HG03135 (cell line): Measurements from ENCODE around the gene LYAR.

Source experiments
- ATAC-seq: cut with Tn5 transposase; IDR thresholded peaks from one replicate; pipeline ENCODE4 v1.9.1; 2021; ENCODE audit warnings: mild to moderate bottlenecking, moderate library complexity; ENCODE audit not compliant: unreplicated experiment

The LYAR gene, protein sequence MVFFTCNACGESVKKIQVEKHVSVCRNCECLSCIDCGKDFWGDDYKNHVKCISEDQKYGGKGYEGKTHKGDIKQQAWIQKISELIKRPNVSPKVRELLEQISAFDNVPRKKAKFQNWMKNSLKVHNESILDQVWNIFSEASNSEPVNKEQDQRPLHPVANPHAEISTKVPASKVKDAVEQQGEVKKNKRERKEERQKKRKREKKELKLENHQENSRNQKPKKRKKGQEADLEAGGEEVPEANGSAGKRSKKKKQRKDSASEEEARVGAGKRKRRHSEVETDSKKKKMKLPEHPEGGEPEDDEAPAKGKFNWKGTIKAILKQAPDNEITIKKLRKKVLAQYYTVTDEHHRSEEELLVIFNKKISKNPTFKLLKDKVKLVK

DNA sequence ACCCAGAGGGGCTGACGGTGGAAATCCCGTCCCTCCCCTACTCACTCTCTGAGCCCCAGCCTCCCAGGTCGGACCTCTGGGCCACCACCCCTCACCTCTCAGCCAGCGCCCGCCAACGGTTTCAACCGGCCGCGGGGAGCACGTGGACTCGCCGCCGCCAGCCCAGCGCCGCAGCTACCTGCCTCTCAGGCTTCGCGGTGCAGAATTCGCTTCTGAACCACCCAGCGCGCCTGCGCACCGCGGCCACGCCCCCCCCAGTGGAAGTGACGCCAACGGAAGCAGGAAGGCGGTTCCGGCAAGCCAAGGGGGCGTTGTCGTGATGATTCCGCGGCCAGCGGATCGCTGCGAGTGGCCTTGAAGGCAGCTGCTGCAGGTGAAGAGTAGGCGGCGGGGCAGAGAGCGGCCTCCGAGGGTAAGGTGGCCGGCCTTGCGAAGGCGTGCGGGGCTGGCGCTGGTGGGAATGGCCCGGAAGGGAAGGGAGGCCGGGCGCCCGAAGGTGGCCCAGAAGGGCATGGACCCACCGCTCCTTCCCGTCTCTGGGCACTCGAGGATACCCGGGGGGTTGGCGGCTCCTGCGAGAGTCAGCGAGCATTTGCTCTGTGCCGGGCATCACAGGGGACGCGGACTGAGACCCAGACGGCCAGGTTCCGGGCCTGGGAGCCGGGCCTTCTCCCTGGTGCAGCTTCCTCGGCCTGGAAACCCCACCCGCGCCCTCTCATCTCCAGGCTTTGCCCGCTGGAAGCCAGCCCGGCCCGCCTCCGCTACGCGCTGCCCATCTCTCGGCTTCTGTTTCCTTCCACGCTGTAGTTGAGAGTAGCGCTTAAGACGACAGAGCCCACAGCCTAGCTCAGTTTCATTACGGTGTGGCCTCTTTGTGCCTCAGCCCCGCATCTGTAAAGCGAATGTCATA, at the start of gene LYAR, which contains the start of gene ZBTB49:
Gene LYAR (minus strand): TSS at position 214 of the 910 bp plus-strand sequence. CDS start 6,412 bp downstream, outside the sequence.
Gene ZBTB49 (plus strand): TSS at position 311 of the 910 bp plus-strand sequence. CDS start 9,695 bp downstream, outside the sequence.
- peak; percentile 87 for ATAC-seq

DNA sequence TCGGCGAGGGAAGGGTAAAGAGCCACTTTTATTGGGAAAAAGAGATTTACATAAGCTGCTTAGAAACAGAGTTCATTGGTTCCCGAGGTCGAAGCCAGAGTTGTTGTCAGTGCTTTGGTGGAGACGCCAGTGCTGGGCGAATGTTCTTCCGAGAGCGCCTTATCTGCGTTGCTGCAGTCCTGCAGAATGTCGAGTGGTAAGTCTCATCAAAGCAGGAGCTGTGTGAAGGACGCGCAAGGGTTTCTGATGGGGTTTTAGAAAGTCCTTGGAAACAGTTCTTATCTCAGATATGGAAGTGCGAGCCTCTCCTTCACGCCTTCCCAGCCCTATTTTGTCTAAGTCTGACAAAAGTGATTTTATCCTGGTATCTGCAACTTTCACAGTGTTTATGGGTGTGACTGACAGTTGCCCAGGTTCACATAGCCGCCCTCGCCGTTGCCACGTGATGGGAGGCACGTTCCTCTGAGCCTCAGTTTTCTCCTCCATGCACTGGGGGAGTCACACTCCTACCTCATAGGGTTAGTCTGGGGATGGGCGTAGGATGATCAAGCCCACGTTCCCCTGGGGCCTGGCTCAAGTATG, 49.6 kb upstream of the LYAR start:
- no peak for ATAC-seq

DNA sequence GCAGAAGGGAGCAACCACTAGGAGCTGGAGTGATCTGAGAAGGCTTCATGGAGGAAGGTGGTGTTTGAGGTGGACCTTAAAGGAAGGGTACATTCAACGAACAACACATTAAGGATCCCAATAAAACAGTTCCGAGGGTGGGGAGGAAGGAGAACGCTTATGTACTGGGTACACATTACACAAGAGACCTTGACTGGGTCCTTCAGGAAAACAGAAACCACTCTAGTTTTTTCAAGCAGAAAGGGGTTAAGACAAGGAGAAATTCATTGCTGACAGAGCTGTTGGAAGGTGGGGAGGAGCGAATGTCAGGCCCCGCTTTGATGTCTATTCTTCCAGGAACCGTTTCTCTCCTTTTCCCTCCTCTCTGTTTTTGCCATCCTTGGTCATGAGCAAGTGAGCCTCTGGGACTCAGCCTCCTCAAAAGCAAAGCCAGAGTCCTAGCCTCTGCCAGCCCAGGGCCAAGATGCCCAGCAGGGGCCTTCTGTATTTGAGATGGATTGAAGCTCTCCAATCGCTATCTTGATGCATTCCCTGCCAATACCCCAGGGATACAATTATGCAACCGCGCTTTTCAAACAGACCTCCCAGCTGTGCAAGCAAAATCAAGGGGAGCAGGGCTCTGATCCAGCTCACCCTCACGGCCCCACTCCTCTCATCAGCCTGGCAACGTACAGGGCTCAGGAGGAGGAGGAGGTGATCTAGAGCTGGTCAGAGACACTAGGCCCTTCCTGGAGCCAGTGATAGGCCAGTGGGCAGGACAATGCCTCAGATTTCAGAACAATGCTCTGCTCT, 48.5 kb upstream of the LYAR start:
- no peak for ATAC-seq

DNA sequence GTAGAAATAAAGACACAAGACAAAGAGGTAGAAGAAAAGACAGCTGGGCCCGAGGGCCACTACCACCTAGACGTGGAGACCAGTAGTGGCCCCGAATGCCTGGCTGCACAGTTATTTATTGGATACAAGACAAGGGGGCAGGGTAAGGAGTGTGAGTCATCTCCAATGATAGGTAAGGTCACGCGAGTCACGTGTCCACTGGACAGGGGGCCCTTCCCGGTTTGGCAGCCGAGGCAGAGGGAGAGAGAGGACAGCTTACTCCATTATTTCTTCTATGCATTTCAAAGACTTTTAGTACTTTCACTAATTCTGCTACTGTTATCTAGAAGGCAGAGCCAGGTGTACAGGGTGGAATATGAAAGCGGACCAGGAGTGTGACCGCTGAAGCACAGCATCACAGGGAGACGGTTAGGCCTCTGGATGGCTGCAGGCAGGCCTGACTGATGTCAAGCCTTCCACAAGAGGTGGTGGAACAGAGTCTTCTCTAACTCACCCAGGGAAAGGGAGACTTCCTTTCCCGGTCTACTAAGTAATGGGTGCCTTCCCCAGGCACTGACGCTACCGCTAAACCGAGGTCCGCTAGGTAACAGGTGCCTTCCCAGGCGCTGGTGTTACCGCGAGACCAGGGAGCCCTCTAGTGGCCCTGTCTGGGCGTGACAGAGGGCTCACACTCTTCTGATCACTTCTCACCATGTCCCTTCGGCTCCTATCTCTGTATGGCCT, 45.0 kb upstream of the LYAR start:
- peak; percentile 62 for ATAC-seq

DNA sequence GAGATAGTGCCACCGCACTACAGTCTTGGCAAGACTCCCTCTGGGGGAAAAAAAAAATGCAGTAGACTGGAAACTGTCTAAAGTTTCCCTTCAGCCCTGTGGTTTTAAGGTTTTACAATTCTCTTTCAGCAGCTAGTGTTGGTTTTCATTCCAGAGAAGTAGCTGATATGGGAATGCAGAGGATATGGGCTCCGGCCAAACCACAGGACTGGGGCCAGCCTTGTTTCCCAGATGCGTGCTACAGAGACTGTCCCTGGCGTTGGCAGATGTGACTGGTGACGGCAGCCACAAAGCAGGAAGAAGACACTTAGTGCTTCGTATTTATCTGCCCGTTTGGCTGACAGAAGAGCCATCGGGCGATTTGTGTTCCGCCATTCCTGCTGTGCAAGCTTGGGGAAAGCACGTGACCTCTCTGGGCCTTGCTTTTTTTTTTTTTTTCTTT, 43.3 kb upstream of the LYAR start:
- no peak for ATAC-seq

DNA sequence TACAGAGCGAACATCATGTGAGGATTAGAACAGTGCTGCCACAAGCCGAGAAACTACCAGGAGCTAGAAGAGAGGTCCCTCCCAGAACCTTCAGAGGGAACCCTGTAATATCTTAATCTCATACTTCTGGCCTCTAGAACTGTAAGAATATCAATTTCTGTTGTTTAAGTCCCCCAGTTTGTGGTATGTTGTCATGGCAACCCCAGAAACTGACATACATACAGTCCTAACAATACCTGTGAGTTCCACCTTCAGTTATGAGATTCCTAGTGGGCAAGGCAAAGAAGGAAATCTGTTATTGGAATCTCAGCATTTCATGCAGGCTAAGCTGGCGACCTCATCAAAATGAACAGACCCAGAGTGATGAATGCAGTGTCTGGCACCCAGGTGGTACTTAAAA, 42.6 kb upstream of the LYAR start:
- ATAC-seq, result no peak

DNA sequence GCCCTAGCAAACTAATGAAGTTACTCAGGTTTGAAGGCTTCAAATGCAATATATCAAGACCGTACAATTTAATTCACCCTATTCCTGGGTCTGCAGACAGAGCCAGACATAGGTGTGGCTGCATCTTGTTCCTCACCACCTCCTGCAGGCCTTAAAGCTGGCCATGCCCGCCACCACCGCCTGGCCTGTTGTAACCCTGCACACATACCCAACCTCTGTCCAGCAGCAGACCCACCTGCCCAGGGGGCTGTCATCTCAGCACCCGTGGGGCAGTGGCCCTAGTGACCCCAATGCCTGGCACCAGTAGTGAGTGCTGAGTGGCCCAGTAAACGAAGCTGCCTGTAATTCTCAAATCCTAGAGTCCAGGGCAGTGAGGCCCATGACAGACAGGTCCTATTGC, 40.8 kb upstream of the LYAR start:
- no peak for ATAC-seq

DNA sequence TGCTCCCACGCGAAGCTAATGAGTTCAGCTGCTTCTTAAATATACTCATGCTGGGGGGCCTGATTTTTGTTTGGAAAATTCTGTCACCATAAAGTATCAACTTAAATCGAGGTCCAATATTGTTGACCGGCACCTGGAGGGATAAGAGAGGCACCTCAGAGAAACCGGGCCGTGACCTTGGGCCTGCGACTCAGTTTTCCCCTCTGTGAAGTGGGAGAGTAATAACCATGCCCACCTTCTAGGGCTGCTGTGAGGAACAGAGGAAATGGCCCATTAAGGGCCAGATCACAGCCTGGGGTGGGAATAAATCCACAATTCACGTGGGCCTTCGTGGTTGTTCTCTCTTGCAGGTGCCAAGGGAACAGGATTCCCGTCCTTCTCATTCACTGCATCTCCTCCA, 39.5 kb upstream of the LYAR start:
- no peak for ATAC-seq

DNA sequence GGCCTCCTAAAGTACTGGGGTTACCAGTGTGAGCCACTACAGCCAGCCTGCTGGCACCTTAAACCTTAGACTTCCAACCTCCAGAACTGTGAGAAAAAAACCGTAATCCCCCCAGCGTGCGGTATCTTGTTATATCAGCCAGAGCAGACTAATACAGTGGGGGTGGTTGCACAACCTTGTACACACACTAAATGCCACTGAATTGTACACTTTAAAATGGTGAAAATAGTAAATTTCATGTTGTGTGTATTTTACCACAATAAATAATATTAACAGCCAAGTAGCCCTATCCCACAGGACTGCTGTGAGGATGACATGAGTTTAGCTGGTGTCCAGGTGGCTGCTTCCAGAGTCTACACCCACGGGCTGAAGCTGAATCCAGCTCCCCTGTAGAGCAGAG, 38.9 kb upstream of the LYAR start:
- ATAC-seq, result no peak

DNA sequence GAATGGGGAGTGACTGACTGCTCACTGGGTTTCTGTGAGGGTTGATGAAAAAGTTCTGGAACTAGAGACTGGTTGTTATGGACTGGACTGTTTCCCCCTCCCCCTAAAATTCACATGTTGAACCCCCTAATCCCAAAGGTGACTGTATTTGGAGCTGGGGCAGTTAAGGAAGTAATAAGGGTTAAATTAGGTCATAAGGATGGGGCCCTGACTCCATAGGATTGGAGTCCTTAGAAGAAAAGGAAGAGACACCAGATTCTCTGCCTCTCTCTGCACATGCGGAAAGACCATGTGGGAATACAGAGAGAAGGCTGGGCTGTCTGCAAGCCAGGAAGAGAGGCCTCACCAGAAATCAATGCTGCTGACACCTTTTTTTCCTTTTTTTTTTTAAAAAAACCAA, 38.3 kb upstream of the LYAR start:
- ATAC-seq, result no peak

DNA sequence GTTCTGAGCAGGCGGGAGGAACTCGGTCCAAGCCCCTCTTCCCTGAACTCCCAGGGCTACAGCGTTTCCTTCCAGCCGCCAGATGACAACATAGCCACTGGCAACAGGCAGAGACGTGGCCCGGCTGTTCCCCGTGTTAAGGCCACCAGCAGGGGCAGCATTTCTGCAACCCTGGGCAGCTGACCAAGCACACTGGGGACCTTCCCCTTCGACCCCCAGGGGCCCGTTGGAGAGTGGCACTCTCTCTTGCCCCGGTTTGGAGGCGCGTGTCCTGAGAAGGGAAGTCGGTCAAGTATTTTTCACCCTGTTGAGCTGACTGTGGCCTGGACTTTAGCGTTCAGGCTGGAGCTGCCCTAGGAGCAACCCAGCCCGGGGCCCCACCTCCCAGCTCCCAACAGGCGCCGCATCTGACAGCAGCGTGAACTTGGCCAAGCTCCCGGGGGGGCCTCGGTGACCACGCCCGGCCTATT, 37.7 kb upstream of the LYAR start:
- no peak for ATAC-seq

DNA sequence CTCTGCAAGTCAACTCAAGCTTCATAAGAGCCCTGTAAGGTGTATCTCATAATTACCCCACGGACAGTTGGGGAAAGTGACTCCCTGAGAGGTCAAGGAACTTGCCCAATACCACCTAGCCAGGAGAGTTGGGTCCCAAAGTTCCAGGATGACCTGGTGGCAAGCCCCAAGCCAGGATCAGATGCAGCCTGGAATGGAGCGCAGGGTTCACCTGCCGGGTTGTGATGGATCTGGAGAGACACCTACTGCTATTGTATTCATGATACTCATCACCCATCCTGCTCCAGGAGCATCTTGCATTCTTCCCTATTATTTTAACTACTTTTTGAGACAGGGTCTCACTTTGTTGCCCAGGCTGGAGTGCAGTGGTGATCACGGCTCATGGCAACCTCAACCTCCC, 36.2 kb upstream of the LYAR start:
- ATAC-seq, result no peak

DNA sequence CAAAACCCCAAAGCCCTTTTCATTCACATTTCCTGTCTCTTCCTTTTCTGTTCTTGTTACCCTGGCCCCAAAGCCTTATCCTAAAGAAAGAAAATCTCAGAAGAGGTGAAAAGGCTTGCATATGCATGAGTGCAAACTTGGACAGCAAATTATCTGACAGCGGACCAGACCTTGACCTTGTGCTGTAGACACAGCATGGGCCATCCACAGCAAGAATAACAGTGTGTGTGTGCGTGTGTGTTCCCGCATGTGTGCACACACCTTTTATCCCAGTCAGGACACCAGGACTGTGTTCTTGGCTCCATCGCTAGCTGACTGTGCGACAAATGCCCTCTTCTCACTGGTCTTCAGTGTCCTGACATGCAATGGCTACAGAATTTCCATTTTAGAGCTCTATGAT, 35.4 kb upstream of the LYAR start:
- ATAC-seq, result no peak

DNA sequence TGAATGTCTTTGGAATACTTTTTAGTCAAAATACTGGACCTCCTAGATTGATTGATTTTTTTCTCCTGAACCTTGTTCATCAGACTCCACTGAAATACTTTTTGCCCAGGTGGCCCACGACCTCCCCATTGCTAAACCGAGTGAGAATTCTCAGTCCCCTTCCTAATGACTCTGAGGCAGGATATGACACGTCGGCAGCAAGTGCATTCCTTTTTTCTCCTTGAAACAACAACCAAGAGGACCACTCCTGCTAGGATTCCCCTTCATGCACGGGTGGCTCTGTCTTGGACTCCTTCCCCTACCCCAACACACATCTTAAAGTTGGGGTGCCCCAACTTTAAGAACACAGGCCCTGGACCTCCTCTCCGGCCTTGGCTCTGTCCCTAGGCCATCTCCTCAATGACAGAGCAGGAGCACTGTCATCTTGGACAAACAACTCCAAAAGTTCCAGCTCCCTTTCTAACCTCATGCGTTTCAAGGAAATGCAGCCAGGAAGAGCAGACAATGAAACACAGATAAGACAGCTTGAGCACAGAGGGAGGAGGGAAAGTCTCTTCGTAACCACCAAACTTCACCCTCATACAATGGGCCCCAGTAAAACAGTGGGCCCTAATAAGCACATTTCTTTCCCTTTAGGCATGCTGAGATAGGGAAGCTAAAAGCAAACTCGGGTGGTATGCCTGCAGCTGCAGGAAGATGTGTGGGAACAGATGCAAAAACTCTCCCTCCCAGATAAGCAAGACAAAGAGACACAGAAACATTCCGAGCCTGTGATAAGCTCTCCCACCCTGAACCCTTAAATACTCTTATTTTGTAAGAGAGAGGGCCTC, 34.0 kb upstream of the LYAR start:
- no peak for ATAC-seq

DNA sequence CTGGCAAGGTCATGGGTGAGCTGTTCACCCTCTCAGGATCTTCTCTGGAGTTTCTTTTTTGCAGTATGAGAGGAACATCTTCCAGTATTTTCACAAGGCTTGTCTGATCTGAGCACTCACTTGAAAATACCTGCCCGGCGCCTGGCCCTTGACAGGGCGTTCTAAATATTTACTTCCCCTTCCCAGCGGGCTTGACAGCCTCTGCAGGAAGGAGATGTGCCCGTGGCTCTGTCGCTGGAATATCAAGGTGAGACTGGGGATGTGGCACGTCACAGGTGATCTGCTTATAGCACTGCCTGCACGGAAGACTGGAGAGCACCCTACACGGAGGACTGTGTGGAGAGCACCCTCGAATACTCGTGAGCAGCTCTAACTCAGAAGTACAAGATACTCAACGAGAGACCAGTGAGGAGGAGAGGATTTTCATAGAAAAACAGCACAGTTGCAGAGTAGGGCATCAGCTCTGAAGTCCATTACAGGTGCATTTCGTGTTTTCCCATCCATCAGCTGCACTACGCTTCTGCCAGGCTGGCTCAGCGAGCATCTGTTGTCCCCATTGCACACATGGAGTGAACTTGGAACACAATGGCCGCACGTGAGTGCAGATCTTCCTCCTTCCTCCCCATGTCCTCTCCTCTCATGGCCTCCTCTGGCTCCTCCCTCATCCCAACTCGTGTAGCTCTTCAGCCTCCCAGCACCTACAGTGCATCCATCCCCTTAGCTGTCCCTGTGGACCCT, 32.2 kb upstream of the LYAR start:
- ATAC-seq, result no peak

DNA sequence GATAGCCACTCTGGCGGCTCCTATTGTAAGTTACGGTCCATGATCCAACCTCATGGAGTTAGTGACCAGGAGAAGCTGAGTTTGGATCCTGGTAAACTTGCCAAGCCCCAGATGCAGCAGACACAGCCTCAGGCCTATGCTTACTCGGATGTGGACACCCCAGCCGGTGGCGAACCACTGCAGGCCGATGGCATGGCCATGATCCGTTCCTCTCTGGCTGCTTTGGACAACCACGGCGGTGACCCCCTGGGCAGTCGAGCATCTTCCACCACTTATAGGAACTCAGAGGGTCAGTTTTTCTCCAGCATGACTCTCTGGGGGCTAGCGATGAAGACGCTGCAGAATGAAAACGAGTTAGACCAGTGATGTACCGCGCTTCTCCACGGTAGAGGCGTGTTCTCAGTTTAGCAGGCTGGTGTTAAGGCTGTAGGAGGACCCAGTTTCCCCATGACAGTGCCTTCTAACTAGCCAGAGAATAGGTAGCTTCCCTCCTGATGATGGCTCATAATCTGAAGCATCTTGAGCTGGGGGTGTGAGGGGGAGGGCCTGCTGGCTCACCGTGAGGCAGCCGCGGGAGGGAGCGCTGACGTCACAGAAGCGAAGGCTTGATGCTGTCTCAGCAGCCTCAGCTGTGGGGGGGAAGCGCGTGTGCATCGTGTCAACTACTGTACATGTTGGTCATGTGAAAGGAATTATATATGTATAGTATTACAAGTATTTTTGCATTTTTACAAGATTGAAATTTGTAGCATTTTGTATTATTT, 31.2 kb upstream of the LYAR start:
- ATAC-seq, result no peak

DNA sequence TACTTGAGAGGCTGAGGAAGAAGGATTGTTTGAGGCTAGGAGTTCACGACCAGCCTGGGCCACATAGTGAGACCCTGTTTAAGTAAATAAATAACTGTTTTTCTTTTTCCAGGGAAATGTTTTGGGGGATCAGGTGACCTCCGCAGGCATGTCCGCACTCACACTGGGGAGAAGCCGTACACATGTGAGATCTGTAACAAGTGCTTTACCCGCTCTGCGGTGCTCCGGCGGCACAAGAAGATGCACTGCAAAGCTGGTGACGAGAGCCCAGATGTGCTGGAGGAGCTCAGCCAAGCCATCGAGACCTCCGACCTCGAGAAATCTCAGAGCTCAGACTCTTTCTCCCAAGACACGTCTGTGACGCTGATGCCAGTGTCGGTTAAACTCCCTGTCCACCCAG, 30.6 kb upstream of the LYAR start:
- no peak for ATAC-seq
